Neural crest cell (in vitro differentiated cells): ENCODE results near the gene SIGLEC5. TPM values are rescaled to one million over a fixed set of nuclear protein-coding genes. Genes with fewer than 3 reads are reported as not detected.

ENCODE experiments used
- DNase-seq: peaks from one replicate; pipeline ENCODE4 v3.0.0; 2021; ENCODE audit warnings: low read depth, mixed read lengths, low spot score
- H3K27ac Mint-ChIP-seq: one replicate; pipeline ENCODE4 v1.8.0; 2021; ENCODE audit warnings: mild to moderate bottlenecking, mixed read lengths; ENCODE audit not compliant: unreplicated experiment
- H3K27me3 Mint-ChIP-seq: 2 replicates; pipeline ENCODE4 v1.8.0; 2021; ENCODE audit warnings: low read depth, mild to moderate bottlenecking, mixed read lengths
- H3K36me3 Mint-ChIP-seq: 2 replicates; pipeline ENCODE4 v1.8.0; 2021; ENCODE audit warnings: low read depth, mild to moderate bottlenecking, mixed read lengths
- H3K4me1 Mint-ChIP-seq: 2 replicates; pipeline ENCODE4 v1.8.0; 2021; ENCODE audit warnings: mixed read lengths
- H3K4me3 Mint-ChIP-seq: one replicate; pipeline ENCODE4 v1.8.0; 2021; ENCODE audit warnings: mild to moderate bottlenecking, mixed read lengths
- H3K9me3 Mint-ChIP-seq: 2 replicates; pipeline ENCODE4 v1.8.0; 2021; ENCODE audit warnings: mixed read lengths
- CTCF ChIP-seq: fragments of 200-600 bp; sonication (generic); conservative IDR thresholded peaks from 2 replicates; pipeline ENCODE4 v1.5.0; 2021; ENCODE audit warnings: antibody characterized with exemption, mild to moderate bottlenecking
- total RNA-seq: library from RNA; stranded (reverse); gene quantifications from 2 replicates; pipeline ENCODE4 v1.2.1, GENCODE V29; 2021

SIGLEC5 gene
- total RNA-seq, 1 donor from 2014 or later = not detected

- TF ChIP-seq CTCF = no peak
- Mint-ChIP-seq H3K4me1 (no peaks in the 10 kb centered on the region), H3K27ac (no peak overlapping the region), H3K27me3 (peaks cover 61% of the 10 kb centered on the region), H3K9me3 (no peaks in the 10 kb centered on the region), H3K36me3 (no peaks in the 10 kb centered on the region), H3K4me3 (no peak overlapping the region)
- no peak for DNase-seq
Measured at GRCh38 chr19:51639916-51640315, 9.7 kb upstream of the SIGLEC5 start.

DNA sequence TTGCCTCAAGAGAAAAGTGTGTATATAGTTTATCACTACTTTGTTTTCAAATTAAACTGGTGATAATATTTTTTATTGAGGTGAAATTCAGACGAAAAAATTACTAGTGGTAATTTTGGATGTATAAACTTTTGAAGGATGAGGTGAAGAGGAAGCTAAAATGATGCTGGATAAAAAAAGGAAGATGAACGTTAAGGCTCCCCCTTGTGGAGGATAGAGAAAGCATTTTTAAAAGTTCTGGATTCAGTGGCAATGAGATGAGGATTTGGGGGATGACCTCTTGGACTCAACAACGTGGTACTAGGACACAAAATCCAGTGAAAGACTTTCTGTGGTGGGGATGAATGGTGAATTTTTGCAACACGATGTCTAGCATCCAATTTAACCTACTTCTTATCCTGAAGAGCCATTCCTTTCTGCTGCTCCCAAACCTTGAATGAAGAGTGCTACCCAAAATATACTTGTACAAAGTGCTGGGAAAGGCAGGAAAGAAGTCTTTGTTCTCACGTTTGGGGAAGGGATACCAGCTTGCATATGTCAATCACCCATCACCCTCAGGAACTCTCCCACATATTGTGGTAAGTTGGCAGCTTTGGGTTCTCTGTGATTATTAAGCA lies 7.3 kb upstream of the SIGLEC5 start:
- no peaks in the 10 kb centered on the region for H3K36me3 Mint-ChIP-seq
- H3K27me3 Mint-ChIP-seq = peaks cover 51% of the 10 kb centered on the region
- peak; percentile 63 for TF ChIP-seq CTCF
- no peak for DNase-seq
- H3K27ac Mint-ChIP-seq = no peak overlapping the region
- H3K4me3 Mint-ChIP-seq = no peak overlapping the region
- no peaks in the 10 kb centered on the region for H3K4me1 Mint-ChIP-seq
- H3K9me3 Mint-ChIP-seq = no peaks in the 10 kb centered on the region

DNA sequence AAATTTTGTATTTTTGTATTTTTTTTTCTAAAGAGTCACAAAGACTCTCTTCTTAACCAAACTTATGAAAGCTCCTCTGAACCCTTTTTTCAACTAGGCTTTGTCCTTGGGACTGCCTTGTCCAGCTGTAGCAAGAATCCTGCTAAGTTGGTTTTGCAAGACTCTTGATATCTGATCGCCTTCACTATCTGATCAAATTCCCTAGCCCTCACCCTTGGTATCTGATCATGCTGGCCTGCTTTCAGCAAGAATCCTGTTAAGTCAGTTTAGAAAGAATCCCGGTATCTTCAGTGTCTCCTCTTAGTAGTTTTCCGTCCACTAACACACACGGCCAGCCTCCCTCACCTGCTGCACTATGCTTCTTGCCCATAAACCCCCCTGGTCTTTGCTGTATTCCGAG lies 1.9 kb upstream of the SIGLEC5 start:
- Mint-ChIP-seq H3K9me3 (no peaks in the 10 kb centered on the region), H3K4me3 (no peak overlapping the region), H3K27ac (no peak overlapping the region), H3K27me3 (peaks cover 30% of the 10 kb centered on the region), H3K4me1 (no peaks in the 10 kb centered on the region), H3K36me3 (no peaks in the 10 kb centered on the region)
- DNase-seq = no peak
- no peak for TF ChIP-seq CTCF

GRCh38 chr19:51628153-51628939 lies 1.9 kb downstream of the SIGLEC5 start:
- Mint-ChIP-seq H3K4me1 (no peaks in the 10 kb centered on the region), H3K4me3 (no peak overlapping the region), H3K9me3 (peaks cover under 1% of the 10 kb centered on the region), H3K27me3 (peaks cover 59% of the 10 kb centered on the region), H3K27ac (no peak overlapping the region), H3K36me3 (no peaks in the 10 kb centered on the region)
- DNase-seq = no peak
- TF ChIP-seq CTCF = no peak

- DNase-seq = no peak
- no peak overlapping the region for H3K4me3 Mint-ChIP-seq
- peaks cover 2% of the 10 kb centered on the region for H3K9me3 Mint-ChIP-seq
- no peak overlapping the region for H3K27ac Mint-ChIP-seq
- no peak for TF ChIP-seq CTCF
- H3K36me3 Mint-ChIP-seq = no peaks in the 10 kb centered on the region
- H3K27me3 Mint-ChIP-seq = peaks cover 61% of the 10 kb centered on the region
- H3K4me1 Mint-ChIP-seq = no peaks in the 10 kb centered on the region
Measured at GRCh38 chr19:51627491-51628138, 2.6 kb downstream of the SIGLEC5 start.
